GM21717 (cell line): ENCODE data around the gene LY6G5C.

Source experiments
- ATAC-seq: cut with Tn5 transposase; IDR thresholded peaks from one replicate; pipeline ENCODE4 v1.9.1; 2021; ENCODE audit warnings: mild to moderate bottlenecking, moderate library complexity; ENCODE audit not compliant: unreplicated experiment

Gene LY6G5C

DNA sequence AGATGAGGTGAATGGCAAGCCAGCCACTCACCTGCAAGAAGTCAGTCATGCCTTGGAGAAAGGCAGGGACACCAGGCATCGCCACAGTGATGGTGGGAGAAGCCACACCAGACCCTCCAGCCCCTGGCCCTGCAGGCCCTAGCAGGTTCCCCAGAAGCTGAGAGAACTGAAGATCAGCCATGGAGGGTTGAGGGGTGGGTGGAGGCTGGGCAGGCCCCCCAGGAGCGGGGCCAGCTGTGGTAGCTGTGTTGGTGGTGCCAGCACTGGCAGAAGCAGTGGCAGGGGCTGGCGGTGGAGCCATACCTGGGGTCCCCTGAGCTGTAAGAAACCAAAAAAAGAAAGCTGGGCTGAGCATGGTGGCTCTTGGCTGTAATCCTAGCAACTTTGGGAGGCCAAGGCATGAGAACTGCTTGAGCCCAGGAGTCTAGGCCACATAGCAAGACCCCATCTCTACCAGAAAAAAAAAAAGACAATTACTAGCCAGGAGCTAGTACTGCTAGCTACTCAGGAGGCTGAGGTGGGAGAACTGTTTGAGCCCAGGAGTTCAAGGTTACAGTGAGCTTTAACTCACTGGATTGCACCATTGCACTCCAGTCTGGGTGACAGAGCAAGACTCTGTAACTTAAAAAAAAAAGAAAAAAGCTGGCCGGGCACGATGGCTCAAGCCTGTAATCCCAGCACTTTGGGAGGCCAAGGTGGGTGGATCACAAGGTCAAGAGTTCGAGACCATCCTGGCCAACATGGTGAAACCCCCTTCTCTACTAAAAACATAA lies 37.9 kb downstream of the LY6G5C start:
- ATAC-seq, result no peak

DNA sequence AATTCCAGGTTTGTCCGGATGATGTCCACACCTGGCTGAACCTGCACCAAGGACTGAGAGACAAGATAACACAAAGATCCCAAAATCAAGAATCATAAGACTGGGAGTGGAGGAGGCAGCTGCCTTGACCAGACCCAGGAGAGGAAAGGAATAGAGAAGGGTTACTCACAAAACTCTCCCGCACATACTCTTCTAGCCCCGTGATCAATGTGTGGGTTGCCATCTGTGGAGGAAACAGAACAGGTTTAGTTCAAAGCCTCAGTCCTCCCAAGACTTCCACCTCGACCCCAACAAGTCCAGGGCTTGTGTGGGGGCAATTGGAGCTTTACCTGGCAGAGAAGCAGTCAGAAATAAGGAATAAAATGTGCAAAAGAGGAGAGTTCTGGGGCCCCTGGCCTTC lies 39.5 kb downstream of the LY6G5C start:
- ATAC-seq, result no peak

DNA sequence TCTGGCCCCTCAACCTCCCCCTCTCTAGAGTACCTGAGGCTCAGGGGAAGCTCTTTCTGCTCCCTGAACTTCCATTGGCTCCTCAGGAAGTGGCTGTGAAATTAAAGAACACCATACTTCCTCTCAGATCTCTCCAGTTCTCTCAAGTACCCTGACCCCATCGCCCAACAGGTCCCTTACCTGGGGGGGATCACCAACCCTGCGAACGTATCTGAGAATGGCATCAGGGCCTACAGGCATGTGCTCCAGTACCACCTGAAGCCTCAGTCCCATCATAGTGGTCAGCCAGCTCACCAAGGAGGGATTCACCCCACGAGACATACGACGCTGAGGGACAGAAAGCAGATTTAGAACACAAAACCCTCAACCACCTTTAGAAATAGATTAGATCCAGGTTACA lies 40.3 kb downstream of the LY6G5C start:
- ATAC-seq, result no peak

DNA sequence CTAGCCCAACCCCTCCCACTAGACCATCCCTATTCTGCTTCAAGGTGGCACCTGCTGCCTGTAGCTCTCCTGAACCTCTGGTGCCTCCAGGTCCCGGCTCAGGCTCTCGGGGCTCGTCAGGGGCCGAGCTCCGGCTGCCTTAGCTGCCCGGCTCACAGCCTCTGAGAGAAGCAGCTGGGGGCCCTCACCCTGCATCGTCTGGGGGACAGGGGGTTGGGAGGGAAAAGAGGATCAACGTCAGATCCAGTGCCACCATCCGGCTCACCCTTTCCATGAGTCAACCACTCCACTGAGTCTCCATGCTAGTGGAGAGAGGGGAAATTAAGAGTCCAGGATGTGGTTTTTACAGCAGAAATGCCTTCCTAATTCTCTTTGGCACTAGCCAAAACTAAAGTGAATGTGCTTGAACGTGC lies 41.4 kb downstream of the LY6G5C start:
- ATAC-seq, result no peak

DNA sequence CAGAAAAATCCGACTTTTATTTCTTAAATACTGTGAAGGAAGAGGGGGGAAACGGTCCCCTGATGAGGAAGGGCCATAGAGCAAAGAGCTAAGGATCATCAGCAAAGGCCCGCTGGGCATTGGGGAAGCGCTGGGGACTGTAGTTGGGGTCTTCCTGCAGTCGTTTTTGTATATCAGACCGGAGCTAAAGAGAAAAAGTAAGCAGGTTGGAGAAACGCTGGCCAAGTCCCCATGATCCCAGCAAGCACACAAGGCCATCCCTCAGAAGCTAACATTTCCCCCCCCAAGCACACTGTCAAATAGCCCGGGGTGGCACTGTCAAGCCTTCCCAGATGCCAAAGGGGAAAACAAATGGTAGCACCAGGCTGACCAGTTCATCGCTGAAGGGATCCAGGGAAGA lies 41.8 kb downstream of the LY6G5C start:
- ATAC-seq, result no peak

DNA sequence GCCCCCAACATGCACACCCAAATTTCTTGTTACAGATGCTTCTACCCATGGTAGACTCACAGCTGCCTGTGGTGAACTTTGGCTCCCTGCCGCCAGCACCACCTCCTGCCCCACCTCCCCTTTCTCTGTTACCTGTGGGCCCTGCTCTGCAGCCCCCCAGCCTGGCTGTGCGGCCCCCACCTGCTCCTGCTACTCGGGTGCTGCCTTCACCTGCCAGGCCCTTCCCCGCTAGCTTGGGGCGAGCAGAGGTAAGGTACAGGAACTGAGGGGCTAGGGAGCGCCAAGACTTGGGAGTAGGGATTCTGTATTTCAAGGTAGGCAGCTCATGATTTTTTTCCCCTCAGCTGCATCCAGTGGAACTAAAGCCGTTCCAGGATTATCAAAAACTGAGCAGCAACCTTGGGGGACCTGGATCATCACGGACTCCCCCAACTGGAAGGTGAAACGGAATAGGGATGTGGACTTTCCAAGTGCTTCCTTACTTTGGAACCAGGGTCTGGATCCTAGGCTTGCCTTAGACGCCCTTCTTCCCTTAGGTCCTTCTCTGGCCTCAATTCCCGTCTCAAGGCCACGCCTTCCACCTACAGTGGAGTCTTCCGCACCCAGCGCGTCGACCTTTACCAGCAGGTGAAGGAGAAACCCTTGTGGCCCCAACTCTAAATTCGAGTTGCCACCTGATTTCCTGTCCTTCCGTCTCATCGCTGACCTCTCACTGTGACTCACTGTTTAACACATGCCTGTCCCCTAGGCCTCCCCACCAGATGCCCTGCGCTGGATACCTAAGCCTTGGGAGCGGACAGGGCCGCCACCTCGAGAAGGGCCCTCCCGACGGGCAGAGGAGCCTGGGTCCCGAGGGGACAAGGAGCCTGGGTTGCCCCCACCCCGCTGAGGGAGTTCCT lies 43.9 kb downstream of the LY6G5C start:
- no peak for ATAC-seq

DNA sequence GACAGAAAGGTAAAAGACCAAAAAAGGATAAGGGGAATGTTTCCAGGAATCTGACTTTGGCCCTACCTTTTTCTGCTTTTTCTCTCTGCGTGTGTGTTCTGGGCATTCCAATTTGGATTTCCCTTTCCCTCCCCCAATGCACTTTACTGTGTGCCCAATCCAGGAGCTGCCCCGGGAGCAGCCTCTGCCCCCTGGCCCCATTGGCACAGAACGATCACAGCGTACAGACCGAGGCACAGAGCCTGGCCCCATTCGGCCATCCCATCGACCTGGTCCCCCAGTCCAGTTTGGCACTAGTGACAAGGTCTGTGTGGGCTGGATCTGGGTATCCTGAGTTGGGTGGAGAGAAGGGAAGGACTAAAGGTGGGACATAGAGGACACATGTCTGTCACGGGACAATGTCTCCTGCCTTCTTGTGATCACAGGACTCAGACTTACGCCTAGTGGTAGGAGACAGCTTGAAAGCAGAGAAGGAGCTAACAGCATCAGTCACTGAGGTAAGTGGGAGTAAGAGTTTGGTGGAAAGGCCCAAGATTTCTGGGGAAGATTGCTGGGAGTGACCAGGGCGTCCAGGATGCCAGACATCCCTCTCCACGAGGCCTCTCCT lies 45.8 kb downstream of the LY6G5C start:
- ATAC-seq, result no peak

DNA sequence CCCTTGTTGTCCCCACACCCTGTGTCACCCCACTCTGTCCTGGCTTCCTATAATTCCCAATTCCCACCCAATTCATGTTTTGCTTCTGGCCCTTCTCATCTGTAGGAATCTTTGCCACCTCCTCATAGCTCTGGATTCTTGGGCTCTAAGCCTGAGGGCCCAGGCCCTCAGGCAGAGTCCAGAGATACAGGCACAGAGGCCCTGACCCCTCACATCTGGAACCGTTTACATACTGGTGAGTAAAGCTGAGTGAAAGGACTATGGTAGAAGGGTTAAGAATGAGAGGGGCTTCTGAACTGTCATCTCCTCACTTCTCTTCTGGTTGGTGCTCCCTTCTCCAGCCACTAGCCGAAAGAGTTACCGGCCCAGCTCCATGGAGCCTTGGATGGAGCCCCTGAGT lies 46.7 kb downstream of the LY6G5C start:
- ATAC-seq, result no peak

DNA sequence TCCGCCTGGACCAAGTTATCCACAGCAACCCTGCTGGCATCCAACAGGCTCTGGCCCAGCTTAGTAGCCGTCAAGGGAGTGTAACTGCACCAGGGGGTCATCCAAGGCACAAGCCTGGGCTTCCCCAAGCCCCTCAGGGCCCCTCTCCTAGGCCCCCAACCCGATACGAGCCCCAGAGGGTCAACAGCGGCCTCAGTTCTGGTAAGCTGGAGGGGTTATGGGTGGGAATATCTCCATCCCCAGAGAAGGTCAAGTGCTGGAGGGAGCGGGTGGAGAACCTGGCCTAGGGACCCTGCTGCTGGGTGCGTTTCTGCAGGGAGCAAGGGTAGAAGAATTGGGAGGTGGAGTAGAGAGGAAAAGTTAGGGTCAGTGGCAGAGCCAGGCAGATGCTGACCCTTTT lies 47.4 kb downstream of the LY6G5C start:
- no peak for ATAC-seq

DNA sequence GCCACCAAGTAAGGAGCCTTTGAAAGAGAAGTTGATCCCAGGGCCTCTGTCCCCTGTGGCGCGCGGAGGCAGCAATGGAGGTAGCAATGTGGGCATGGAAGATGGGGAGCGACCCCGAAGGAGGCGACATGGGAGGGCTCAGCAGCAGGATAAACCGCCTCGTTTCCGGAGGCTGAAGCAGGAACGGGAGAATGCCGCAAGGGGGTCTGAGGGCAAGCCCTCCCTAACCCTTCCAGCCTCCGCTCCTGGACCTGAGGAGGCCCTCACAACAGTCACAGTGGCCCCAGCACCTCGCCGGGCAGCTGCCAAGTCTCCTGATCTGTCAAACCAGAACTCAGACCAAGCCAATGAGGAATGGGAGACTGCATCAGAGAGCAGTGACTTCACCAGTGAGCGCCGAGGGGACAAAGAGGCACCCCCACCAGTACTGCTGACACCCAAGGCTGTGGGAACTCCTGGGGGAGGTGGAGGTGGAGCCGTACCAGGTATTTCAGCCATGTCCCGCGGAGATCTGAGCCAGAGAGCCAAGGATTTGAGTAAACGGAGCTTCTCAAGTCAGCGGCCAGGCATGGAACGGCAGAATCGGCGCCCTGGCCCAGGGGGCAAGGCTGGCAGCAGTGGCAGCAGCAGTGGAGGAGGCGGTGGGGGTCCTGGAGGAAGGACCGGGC lies 48.5 kb downstream of the LY6G5C start:
- ATAC-seq, result no peak

DNA sequence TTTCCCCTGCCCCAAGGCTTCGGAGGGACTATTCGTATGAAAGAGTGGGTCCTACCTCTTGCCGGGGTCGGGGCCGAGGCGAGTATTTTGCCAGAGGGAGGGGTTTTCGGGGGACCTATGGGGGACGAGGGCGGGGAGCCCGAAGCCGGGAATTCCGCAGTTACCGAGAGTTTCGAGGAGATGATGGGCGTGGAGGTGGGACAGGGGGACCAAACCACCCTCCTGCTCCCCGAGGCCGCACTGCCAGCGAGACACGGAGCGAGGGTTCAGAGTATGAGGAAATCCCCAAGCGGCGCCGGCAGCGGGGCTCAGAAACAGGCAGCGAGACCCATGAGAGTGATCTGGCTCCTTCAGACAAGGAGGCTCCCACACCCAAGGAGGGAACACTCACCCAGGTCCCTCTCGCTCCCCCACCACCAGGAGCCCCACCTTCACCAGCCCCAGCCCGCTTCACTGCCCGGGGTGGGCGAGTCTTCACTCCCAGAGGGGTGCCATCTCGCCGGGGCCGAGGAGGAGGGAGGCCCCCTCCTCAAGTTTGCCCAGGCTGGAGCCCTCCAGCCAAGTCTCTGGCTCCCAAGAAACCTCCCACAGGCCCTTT lies 49.1 kb downstream of the LY6G5C start:
- no peak for ATAC-seq

DNA sequence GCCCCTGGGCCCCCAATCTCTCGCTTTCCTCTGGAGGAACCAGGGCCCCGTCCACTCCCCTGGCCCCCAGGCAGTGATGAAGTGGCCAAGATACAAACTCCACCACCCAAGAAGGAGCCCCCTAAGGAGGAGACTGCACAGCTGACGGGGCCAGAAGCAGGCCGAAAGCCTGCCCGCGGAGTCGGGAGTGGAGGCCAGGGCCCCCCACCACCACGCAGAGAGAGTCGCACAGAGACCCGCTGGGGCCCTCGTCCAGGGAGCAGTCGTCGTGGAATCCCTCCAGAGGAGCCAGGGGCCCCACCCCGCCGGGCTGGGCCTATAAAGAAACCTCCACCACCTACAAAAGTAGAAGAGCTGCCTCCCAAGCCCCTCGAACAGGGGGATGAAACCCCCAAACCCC lies 49.7 kb downstream of the LY6G5C start:
- no peak for ATAC-seq

DNA sequence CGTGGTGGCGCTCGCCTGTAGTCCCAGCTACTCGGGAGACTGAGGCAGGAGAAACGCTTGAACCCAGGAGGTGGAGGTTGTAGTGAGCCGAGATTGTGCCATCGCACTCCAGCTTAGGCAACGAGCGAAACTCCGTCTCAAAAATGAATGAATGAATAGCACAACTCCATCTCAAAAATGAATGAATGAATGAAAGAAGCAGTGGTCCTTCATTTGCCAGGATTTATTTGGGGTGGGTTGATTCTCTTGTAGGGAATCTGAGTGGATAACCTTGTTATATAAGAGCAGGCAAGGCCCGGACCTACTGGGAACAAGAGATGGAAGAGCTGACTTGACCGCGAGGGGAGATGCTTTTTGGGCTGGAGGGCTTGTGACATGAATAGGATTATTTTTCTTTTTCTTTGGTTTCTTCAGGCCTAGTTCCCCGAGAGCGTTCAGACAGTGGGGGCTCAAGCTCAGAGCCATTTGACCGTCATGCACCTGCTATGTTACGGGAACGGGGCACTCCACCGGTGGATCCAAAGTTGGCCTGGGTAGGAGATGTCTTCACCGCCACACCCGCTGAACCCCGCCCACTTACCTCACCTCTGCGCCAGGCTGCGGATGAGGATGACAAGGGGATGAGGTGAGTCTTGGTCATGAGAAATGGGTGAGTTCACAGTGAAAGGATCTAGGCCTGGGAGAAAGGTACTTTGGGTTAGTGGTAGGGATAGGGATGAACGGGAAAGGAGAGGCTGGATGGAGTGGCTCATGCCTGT lies 50.5 kb downstream of the LY6G5C start:
- no peak for ATAC-seq

DNA sequence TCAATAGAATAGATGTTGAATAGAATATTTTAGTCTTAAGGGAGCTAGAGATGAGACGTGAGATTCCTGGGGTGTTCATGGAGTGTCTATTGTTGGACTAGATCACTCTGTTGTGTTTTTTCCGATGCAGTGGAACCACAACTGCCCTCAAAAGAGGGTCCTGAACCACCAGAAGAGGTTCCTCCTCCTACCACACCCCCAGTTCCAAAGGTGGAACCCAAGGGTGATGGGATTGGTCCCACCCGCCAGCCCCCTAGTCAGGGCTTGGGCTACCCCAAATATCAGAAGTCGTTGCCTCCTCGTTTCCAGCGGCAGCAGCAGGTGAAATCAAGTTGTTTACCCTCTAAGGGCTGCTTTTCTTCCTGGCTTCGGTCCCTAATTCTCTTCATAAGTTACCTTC lies 51.9 kb downstream of the LY6G5C start:
- no peak for ATAC-seq

DNA sequence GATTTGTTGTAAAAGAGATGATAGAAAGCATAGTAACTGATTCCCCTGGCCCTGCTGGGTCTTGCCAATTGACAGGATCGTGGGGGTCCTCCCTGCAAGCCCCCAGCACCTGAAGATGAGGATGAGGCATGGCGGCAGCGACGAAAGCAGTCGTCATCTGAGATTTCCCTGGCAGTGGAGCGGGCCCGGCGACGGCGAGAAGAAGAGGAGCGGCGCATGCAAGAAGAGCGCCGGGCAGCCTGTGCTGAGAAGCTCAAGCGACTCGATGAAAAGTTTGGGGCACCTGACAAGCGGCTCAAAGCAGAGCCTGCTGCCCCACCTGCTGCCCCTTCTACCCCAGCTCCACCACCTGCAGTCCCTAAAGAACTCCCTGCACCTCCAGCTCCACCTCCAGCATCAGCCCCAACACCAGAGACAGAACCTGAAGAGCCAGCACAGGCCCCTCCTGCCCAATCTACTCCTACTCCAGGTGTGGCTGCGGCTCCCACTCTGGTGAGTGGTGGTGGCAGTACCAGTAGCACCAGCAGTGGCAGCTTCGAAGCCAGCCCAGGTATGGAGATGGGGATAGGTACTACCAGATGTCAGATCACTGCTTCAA lies 53.1 kb downstream of the LY6G5C start:
- no peak for ATAC-seq

DNA sequence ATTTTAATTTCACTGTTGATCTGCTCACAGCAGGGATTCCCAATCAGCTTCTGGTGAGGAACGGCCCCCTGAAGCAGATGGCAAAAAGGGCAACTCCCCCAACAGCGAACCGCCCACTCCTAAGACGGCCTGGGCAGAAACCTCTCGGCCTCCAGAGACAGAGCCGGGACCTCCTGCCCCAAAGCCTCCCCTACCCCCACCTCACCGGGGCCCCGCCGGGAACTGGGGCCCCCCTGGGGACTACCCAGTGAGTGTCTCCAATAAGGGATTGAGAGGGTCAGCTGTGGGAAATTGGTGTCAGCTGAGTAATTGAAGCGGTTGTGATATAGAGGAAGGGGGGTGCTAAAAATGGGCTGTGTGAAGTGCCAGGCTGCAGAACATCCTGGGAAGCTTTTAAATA lies 53.9 kb downstream of the LY6G5C start:
- ATAC-seq, result no peak
